ENCODE measurements around the gene FAM131A.

DNA sequence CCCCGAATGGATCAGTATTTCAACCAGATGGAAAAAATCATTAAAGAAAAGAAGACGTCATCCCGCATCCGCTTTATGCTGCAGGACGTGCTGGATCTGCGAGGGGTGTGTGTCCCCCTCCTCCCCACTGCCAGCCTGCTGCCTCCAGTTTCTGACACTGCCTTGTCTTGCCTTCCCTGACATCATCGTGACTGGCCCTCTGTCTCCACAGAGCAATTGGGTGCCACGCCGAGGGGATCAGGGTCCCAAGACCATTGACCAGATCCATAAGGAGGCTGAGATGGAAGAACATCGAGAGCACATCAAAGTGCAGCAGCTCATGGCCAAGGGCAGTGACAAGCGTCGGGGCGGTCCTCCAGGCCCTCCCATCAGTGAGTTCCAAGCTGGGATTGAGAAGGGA lies 12.1 kb upstream of the FAM131A start:
- TF ChIP-seq, protein P1, sequence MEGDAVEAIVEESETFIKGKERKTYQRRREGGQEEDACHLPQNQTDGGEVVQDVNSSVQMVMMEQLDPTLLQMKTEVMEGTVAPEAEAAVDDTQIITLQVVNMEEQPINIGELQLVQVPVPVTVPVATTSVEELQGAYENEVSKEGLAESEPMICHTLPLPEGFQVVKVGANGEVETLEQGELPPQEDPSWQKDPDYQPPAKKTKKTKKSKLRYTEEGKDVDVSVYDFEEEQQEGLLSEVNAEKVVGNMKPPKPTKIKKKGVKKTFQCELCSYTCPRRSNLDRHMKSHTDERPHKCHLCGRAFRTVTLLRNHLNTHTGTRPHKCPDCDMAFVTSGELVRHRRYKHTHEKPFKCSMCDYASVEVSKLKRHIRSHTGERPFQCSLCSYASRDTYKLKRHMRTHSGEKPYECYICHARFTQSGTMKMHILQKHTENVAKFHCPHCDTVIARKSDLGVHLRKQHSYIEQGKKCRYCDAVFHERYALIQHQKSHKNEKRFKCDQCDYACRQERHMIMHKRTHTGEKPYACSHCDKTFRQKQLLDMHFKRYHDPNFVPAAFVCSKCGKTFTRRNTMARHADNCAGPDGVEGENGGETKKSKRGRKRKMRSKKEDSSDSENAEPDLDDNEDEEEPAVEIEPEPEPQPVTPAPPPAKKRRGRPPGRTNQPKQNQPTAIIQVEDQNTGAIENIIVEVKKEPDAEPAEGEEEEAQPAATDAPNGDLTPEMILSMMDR (IDR thresholded peaks at IDR 0.05): no peak
- TF ChIP-seq POLR2AphosphoS5 (IDR thresholded peaks at IDR 0.05): no peak
- no peak for TF ChIP-seq POLR2A (IDR thresholded peaks at IDR 0.05)
